ENCODE measurements around the gene TOM1L2.
A peak's percentile ranks its signal among the peaks of the same experiment; 100 is the strongest.

TOM1L2 gene

DNA sequence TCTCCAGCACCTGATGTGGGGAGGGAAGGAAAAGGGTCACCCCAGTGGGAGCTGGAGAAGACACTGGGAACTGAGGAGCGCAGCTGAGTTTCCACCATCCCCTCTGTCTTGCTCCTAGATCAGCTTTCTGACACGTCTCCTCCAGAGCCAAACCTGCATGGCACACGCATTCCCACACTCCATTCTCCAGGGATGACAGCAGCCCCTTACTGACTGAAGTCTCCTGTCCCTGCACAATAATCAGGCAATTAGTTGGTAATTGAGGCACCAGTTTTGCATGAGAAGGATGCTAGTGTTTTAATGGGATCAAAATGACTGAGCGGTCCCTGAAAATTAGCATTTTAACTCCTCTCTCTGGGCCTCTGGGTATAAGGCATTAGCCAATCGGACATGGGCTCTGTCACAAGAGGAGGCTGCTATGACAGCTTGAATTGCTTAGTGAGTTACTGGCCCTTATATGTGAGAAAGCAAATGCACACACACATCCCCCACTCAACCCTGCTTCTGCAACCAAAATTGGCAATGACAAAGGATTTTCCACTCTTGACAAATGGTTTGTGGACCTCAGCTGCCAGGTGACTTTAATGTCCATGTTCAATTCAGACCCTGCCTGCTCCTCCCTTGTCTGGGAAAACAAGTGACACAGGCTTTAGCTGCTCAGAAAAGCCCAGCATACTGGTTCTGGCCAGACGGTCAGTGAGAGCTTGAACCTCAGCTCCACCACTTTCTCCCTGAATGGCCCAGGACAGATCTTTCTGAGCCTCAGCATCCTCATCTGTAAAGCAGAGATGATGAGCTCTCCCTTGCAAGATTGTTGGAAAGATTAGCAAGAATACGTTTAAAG is 78.2 kb downstream of the TOM1L2 start:
- DNase-seq, result no peak

DNA sequence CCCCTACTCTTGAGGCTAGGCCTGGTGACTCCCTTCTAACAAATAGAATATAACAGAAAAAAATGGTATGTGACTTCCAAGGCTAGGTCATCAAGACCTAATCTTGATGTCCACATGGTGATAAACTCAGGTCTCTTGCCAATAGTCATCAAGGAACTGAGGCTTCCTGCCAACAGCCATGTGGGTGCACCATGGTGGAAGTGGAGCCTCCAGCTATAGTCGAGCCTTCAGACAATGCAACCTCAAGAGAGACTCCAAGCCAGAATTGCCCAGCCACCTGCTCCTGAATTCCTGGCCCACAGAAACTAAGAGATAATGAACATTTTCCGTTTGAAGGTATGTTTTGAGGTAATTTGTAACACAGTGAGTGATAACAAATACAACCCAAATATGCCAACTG is 79.5 kb downstream of the TOM1L2 start:
- DNase-seq, result no peak

DNA sequence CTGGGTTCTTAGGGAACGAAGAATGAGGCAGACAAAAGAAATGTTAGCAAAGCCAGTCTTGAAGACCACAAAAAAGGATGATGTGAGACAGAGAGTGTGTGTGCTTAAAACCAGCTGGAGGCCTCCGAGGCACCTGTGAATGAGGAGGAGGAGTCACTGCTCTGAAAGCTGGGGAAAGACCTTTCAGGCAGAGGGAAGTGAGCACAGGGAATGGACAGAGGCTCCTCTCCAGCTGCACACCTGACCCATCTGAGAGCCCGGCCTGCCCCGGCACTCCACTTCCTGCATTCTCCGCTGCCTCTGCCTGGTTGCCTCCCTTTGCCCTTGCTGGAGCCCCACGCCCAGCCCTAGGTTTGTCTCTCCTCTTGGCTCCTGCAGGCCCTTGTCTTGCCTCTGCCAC is 80.2 kb downstream of the TOM1L2 start:
- no peak for DNase-seq

DNA sequence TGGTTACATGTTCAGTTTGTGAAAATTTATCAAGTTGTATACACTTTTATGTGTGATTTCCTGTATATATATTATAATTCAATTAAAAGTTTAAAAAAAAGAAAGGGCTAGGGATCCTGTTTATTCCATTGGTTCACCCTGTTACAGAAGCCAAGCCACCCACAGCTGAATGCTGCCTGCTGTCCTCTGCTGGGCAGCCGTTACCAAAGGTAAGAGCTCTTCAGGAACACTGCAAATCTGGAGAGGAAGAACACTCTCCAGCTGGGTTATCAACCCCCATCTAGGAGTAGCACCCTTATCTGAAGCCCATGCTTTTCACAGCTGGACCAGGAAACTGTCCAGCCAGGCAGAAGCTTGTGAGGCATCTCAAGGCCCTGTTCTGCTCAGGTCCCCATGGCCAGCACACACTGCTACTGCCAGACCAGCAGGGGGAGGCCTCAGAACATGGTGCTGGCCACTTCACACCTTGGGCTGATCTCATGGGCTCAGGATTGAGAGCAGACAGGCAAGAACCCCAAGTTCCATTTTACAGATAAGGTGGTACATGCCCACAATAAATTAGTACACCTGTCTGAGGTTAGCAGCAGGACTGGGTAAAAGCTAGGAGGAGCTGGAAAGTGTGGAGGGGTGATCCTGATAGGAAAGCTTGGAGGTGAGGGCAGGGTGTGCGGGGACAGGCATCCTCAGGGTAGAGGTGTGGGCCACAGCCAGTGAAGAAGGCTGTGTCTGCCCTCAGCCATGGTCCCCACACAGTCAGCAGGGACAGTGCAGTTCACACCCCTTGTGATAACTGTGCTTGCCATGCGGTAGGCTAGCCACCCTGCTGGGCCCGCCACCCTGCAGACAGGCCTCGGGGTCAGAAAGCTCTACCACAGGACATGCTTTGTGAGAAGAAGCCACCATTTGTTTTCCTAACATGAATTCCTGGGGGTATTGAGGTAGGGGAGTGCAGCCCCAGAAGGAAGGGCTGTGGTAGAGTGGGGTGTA is 81.1 kb downstream of the TOM1L2 start:
- peak; percentile 48 to 50 for DNase-seq

DNA sequence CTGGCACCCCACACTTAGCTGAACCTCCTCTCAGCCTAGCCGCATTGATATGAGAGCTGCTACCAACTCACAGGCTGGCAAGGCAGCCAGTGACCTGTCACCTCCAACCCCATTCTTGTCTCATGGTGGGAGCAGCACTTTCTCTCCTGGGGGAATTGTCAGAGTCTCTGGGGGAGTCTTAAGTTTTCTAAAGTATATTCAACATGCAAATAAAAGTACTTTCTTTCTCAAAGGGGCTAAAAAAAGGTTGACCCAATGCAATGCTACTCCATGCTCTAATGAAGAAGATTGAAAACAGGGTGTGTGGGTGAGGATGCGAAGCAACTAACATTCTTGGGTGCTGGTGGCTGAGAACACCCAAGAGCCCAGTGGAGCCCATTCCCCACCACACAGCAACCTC is 82.3 kb downstream of the TOM1L2 start:
- DNase-seq, result no peak

DNA sequence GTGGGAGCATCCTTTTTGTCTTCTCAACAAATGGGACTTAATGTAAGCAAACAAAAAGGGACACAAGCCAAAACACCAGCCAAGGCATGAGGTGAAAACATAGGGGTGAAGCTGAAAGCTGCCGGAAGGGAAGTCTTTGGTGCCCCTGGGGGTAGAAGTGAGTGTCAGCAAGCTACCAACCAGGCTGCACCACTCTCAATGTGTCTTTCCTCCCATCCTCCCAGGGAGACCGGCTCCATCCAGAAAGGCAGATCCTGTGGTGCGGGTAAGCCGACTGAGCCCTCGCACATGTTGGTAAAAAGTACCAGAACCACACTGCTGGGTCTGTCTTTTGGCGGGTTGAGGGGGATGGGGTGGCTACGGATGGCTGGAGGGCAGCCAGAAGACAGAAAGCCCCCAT is 83.4 kb downstream of the TOM1L2 start:
- DNase-seq, result no peak

- DNase-seq, result no peak
These were observed 83.8 kb downstream of the TOM1L2 start for GRCh38 chr17:17888371-17888770.

DNA sequence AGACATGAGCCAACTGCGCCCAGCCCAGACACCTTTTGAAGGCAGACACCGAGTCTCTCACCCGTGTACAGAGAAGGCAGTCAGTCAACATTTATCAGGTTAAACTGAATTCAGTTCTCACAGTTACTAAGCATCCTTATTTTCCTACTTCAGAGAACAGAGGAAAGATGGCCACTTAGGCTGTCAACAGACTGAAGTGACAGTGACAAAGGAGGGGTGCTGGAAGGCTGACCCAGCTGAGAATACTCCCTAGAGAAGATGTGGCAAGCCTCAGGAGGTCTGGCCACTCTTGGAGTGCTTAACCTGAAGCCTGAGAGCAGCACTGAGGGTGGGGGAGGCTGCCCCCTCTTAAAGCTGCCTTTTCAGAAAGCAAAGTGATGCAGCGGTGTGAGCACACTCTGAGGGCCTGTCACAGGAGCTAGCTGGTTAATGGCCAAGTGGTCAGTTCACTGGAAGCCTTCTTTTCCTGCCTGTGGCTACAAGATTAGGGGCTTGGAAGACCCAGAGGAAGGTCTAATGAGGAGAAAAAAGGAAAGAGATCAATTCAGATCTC is 84.4 kb downstream of the TOM1L2 start:
- no peak for DNase-seq

- DNase-seq, result no peak
These were observed 85.5 kb downstream of the TOM1L2 start for GRCh38 chr17:17886726-17887125.

DNA sequence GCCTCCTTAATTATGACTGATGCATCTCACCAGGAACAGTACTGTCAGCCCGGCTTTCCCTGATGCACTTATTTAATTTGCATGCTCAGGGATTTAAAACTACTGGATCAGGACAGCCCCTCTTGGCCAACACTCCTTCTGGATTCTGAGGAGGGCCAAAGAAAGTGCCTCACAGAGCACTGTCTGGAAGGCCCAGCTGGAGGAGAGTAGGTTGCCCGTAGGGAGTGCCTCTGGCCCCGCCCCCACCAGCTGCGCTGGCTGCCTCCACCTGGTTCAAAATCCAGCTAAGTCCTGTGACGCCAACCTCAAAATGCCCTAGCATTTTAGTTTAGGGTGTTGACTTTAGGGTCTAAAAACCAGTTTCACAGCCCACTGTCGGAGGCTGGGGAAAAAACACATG is 86.0 kb downstream of the TOM1L2 start:
- DNase-seq, result no peak

GRCh38 chr17:17884391-17885357 is 87.5 kb downstream of the TOM1L2 start:
- DNase-seq, result no peak

- no peak for DNase-seq
These were observed 88.4 kb downstream of the TOM1L2 start for GRCh38 chr17:17883801-17884200.

DNA sequence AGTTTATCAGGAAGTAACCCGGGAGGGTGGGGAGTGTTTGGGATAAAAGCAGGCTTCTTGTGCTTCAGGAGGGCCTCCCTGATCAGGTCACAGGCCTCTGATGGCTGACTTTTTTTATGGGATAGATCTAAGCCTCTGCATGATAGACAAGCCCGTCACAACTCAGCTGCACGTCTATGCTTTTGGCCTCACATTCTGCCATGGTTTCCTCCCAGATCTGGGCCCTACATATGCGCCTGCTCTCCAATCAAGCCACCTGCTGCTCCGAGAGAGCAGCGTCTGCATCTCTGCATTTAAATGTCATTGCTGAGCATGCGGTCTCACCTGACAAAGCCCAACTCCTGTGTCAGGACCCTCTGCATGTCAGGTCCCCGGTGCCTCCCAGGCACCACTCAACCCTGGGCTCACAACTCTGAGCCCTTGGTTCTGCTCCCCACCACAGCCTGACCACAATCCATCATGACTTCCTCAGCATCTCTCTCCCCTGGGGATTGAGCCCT is 90.1 kb downstream of the TOM1L2 start:
- no peak for DNase-seq

GRCh38 chr17:17880577-17881196 is 91.5 kb downstream of the TOM1L2 start:
- DNase-seq, result no peak

DNA sequence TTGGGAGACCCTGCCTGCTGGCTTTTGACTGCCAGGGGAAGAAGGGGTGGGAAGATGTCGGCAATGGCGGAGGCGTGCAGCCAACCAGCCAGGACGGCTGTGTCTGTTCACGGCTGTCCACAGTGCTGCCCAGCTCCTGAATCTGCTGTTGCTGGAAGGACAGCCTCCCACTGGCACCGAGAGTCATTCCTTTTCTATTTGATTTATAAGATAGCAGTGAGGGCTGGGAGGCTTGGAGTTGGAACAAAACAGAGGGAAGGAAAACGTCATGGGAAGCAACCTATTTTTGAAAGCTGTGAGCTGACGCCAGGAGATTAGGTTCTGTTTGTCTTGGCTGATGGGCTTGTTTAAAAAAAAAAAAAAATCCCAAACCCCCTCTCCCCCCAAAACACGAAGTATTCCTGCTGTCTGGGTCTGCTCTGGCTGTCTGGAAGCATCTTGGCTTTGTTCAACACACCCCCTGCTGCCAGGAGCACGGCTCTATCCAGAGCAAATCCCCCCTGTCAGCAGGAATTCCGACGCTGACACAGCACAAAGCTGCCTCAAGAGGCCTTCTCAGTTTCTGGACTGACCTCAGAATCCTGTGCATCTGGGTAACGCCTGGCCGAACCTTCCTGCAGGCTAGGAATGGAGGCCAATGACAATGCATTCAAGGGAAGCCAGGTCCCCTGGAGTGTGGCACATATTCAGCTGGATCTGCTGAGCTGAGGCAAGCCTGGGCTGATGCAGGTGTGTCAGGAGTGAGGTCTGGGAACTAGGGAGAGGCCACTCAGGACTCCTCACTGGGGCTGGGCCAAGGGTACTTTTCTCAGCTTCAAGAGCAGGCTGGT is 94.5 kb downstream of the TOM1L2 start:
- DNase-seq, result no peak

DNA sequence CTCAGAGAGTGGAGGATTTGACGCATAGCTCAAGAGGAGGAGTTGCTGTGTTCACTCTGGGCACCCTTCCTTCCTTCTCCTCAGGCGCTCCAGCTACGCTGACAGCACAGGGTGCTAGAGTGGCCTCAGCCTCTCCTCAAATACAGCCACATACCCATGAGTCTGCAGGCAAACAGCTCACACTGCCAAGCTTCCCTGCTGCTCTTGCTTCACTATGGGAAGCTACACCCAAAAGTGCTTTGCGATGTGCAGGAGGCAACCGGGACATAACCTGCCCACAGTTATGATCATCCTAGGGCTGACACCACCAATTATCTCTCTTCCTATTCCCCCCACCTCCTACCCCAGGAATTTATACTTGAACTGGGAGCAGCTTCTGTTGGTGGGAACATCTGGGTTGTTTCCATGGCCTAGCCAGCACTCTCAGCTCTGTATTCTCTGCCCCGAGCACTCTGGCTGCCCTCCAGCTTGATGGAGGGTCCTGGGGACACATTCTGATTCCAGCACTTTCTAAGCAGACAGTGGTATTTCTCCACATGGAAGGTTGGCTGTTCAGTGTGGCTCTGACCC is 95.2 kb downstream of the TOM1L2 start:
- no peak for DNase-seq

DNA sequence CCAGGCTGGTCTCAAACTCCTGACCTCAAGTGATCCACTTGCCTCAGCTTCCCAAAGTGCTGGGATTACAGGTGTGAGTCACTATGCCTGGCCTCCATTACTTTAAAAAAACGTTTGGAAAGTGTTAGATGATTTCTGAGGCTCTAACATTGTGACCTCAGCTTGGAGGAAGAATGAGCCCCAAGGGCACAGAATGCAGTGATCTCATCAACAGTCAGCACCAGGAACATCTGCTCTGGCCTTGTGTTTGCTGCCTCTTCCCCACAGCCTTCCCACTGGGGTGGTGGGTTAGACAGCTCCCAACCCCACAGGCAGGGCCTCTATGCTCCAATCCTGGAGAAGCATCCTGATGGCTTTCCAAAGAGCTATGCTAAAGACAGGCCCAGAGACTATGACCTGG is 97.7 kb downstream of the TOM1L2 start:
- DNase-seq, result no peak

DNA sequence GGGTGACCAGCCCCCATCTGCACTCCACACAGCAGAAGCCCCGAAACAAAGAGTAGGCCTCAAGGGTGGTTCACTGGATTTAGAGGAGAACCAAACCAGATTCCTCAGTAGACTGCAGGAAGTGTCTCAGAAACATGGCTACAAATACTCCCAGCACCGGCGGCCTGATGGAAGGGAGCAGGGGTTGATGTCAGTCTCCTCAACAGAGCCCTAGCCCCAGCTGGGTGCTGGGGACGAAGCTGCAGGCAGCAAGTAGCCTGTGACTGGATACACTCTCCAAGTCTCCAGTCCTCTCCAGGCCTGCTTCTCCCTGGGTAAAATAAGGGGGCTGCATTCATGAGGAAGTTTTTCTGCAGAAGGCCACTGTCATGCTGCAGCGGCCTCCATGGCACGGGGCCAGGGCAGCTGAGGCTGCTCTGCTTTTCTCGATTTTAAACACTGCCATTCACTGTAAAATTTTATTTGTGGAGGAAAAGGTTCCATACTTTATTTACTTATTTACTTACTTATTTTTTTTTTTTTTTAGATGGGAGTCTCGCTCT is 98.7 kb downstream of the TOM1L2 start:
- no peak for DNase-seq

- DNase-seq, result no peak
These were observed 99.5 kb downstream of the TOM1L2 start for GRCh38 chr17:17872547-17873345.

All from CD4-positive, alpha-beta T cell treated with Interleukin-4 for 1 hour (primary cell).